Measurements from ENCODE around the gene ADGRL3.
"Not testable (repeated sequence)": the region's sequence is repeated elsewhere in the genome, so short reads cannot be mapped to it uniquely, and the experiment has no call there.

The ADGRL3 gene

GRCh38 chr4:61950625-61951024 is 750.5 kb downstream of the ADGRL3 start:
- no peak for TF ChIP-seq ZFX (IDR thresholded peaks at IDR 0.05)
- no peak for TF ChIP-seq CTCF (conservative IDR thresholded peaks at IDR 0.05)
- H3K27ac ChIP-seq = no peak overlapping the region

- H3K27ac ChIP-seq = no peak overlapping the region
Measured at GRCh38 chr4:61953386-61953785, 753.3 kb downstream of the ADGRL3 start.

GRCh38 chr4:61958591-61958990 is 758.5 kb downstream of the ADGRL3 start:
- H3K27ac ChIP-seq = no peak overlapping the region
- TF ChIP-seq ZFX (IDR thresholded peaks at IDR 0.05) (no peak), CTCF (conservative IDR thresholded peaks at IDR 0.05) (no peak)

More at GRCh38 chr4:61953386-61953785, 753.3 kb downstream of the ADGRL3 start:
- TF ChIP-seq CTCF (conservative IDR thresholded peaks at IDR 0.05) (no peak), ZFX (IDR thresholded peaks at IDR 0.05) (no peak)

GRCh38 chr4:61959087-61959486 is 759.0 kb downstream of the ADGRL3 start:
- H3K27ac ChIP-seq = no peak overlapping the region
- TF ChIP-seq CTCF (conservative IDR thresholded peaks at IDR 0.05) = no peak
- no peak for TF ChIP-seq ZFX (IDR thresholded peaks at IDR 0.05)

GRCh38 chr4:61984260-61984909 is 784.3 kb downstream of the ADGRL3 start:
- TF ChIP-seq ZFX (IDR thresholded peaks at IDR 0.05) (no peak), CTCF (conservative IDR thresholded peaks at IDR 0.05) (peak; percentile 23; the same call in 1 of the 2 replicates)
- no peak overlapping the region for H3K27ac ChIP-seq

- TF ChIP-seq CTCF (conservative IDR thresholded peaks at IDR 0.05) (no peak), ZFX (IDR thresholded peaks at IDR 0.05) (no peak)
Measured at GRCh38 chr4:61985426-61985825, 785.3 kb downstream of the ADGRL3 start.

GRCh38 chr4:61986929-61987328 is 786.8 kb downstream of the ADGRL3 start:
- not testable (repeated sequence) for H3K27ac ChIP-seq

More at GRCh38 chr4:61985426-61985825, 785.3 kb downstream of the ADGRL3 start:
- no peak overlapping the region for H3K27ac ChIP-seq

GRCh38 chr4:61992351-61992750 is 792.2 kb downstream of the ADGRL3 start:
- H3K27ac ChIP-seq = no peak overlapping the region
- TF ChIP-seq ZFX (IDR thresholded peaks at IDR 0.05) (no peak), CTCF (conservative IDR thresholded peaks at IDR 0.05) (no peak)
